Vagina (tissue), 2 donors: ENCODE measurements around the gene STK24. TPM values are rescaled to one million over a fixed set of nuclear protein-coding genes. Genes with fewer than 3 reads are reported as not detected.
A peak's percentile ranks its signal among the peaks of the same experiment; 100 is the strongest.

Experiments used
- DNase-seq, 2 donors: peaks; one replicate each; pipeline ENCODE4 v3.0.0-alpha.2; 2017; ENCODE audit errors: extremely low spot score in 2 of 2
- H3K27ac ChIP-seq: fragments of 200-600 bp; sonication (generic); one replicate; pipeline ENCODE4 v1.5.1; 2019
- H3K27me3 ChIP-seq: fragments of 200-600 bp; sonication (generic); one replicate; pipeline ENCODE4 v1.5.1; 2019
- H3K36me3 ChIP-seq, 2 donors: fragments of 200-600 bp; sonication (generic); one replicate each; pipeline ENCODE4 v1.5.1; 2017 to 2019
- H3K4me1 ChIP-seq: fragments of 200-600 bp; sonication (generic); one replicate; pipeline ENCODE4 v1.5.1; 2019
- H3K4me3 ChIP-seq, 2 donors: fragments of 200-600 bp; sonication (generic); 1 replicate in 1 of 2; 2 replicates in 1 of 2; pipeline ENCODE4 v1.5.1; 2016 to 2019
- H3K9me3 ChIP-seq: fragments of 200-600 bp; sonication (generic); one replicate; pipeline ENCODE4 v1.5.1; 2019
- CTCF ChIP-seq, 3 experiments: fragments of 450-650 bp in 2 of 3; fragments of 200-600 bp in 1 of 3; sonication (generic) in 1 of 3; IDR thresholded peaks; one replicate each; pipeline ENCODE4 v1.5.1; 2017 to 2019; ENCODE audit warnings: antibody characterized with exemption in 3 of 3, mild to moderate bottlenecking in 2 of 3, moderate library complexity in 2 of 3
- POLR2A ChIP-seq, 2 donors: fragments of 450-650 bp; IDR thresholded peaks; one replicate each; pipeline ENCODE4 v1.6.1; 2017; ENCODE audit warnings: antibody characterized with exemption in 2 of 2, mild to moderate bottlenecking in 2 of 2, moderate library complexity in 2 of 2
- POLR2AphosphoS5 ChIP-seq, 2 donors: sonication (generic); formaldehyde crosslinking; IDR thresholded peaks; one replicate each; pipeline ENCODE4 v1.9.0; 2017; ENCODE audit warnings: antibody characterized with exemption in 2 of 2, mild to moderate bottlenecking in 2 of 2, low read depth in 1 of 2; ENCODE audit not compliant: insufficient read depth in 1 of 2
- intact Hi-C: fragments of 100-400 bp; cut with DNase I; formaldehyde crosslinking; loops from one replicate; pipeline ENCODE4 v1.15.1; 2023
- total RNA-seq: library from RNA; depleted of rRNA; stranded (reverse); fragments of >200 nt; gene quantifications from one replicate; pipeline ENCODE4 v1.2.3, GENCODE V29; 2016

Gene STK24
- total RNA-seq, 1 donor from 2014 or later, result 82.5 TPM

- DNase-seq, result no peak
- Histone ChIP-seq H3K27ac (no peak overlapping the region), H3K9me3 (no peaks in the 10 kb centered on the region), H3K4me3 (no peak overlapping the region), H3K4me1 (peaks cover 39% of the 10 kb centered on the region), H3K36me3 (peaks cover 0 to 45% of the 10 kb centered on the region in 2 donors), H3K27me3 (no peaks in the 10 kb centered on the region)
- intact Hi-C loops, result no loop called here
- TF ChIP-seq POLR2AphosphoS5 (IDR thresholded peaks at IDR 0.05; ENCODE audit: insufficient read depth in 1 of 2, low read depth in 1 of 2) (no peak), POLR2A (IDR thresholded peaks at IDR 0.05) (no peak), CTCF (IDR thresholded peaks at IDR 0.05) (no peak)
Measured at GRCh38 chr13:98468929-98469328, 108.0 kb downstream of the STK24 start.

GRCh38 chr13:98468361-98468760 is 108.5 kb downstream of the STK24 start:
- no peaks in the 10 kb centered on the region for H3K27me3 ChIP-seq
- peaks cover 0 to 51% of the 10 kb centered on the region in 2 donors for H3K36me3 ChIP-seq
- no peak overlapping the region for H3K27ac ChIP-seq
- DNase-seq, result no peak
- intact Hi-C loops, result no loop called here
- TF ChIP-seq CTCF (IDR thresholded peaks at IDR 0.05) (no peak), POLR2AphosphoS5 (IDR thresholded peaks at IDR 0.05; ENCODE audit: insufficient read depth in 1 of 2, low read depth in 1 of 2) (no peak), POLR2A (IDR thresholded peaks at IDR 0.05) (no peak)
- H3K4me3 ChIP-seq, result no peak overlapping the region
- no peaks in the 10 kb centered on the region for H3K9me3 ChIP-seq
- H3K4me1 ChIP-seq, result peaks cover 40% of the 10 kb centered on the region

- H3K9me3 ChIP-seq, result no peaks in the 10 kb centered on the region
- no peaks in the 10 kb centered on the region for H3K27me3 ChIP-seq
- no peak for DNase-seq
- intact Hi-C loops, result no loop called here
- H3K4me3 ChIP-seq, result no peak overlapping the region
- TF ChIP-seq POLR2A (IDR thresholded peaks at IDR 0.05), result no peak
- no peak for TF ChIP-seq POLR2AphosphoS5 (IDR thresholded peaks at IDR 0.05; ENCODE audit: insufficient read depth in 1 of 2, low read depth in 1 of 2)
- no peak for TF ChIP-seq CTCF (IDR thresholded peaks at IDR 0.05)
- peaks cover 46% of the 10 kb centered on the region for H3K4me1 ChIP-seq
- H3K27ac ChIP-seq, result no peak overlapping the region
- peaks cover 0 to 60% of the 10 kb centered on the region in 2 donors for H3K36me3 ChIP-seq
Measured at GRCh38 chr13:98467263-98467985, 109.5 kb downstream of the STK24 start.

GRCh38 chr13:98466634-98467236 is 110.2 kb downstream of the STK24 start:
- H3K27me3 ChIP-seq, result no peaks in the 10 kb centered on the region
- no peak for TF ChIP-seq POLR2A (IDR thresholded peaks at IDR 0.05)
- peak in 1 of 3 experiments; percentile 26 for TF ChIP-seq CTCF (IDR thresholded peaks at IDR 0.05)
- no peak overlapping the region for H3K27ac ChIP-seq
- H3K36me3 ChIP-seq, result peaks cover 0 to 53% of the 10 kb centered on the region in 2 donors
- no peak overlapping the region for H3K4me3 ChIP-seq
- no peak for DNase-seq
- H3K9me3 ChIP-seq, result no peaks in the 10 kb centered on the region
- intact Hi-C loops, result no loop called here
- H3K4me1 ChIP-seq, result peaks cover 53% of the 10 kb centered on the region

- DNase-seq, result no peak
- no peak for TF ChIP-seq CTCF (IDR thresholded peaks at IDR 0.05)
- no peak for TF ChIP-seq POLR2AphosphoS5 (IDR thresholded peaks at IDR 0.05; ENCODE audit: insufficient read depth in 1 of 2, low read depth in 1 of 2)
- no peak for TF ChIP-seq POLR2A (IDR thresholded peaks at IDR 0.05)
- intact Hi-C loops, result no loop called here
- H3K27ac ChIP-seq, result peak overlapping the region; percentile 45
- peaks cover 0 to 55% of the 10 kb centered on the region in 2 donors for H3K36me3 ChIP-seq
- no peaks in the 10 kb centered on the region for H3K27me3 ChIP-seq
- no peaks in the 10 kb centered on the region for H3K9me3 ChIP-seq
- no peak overlapping the region for H3K4me3 ChIP-seq
- H3K4me1 ChIP-seq, result peaks cover 46% of the 10 kb centered on the region
Measured at GRCh38 chr13:98462946-98463345, 114.0 kb downstream of the STK24 start.
